ENCODE results near the gene ARHGEF11. TPM values are rescaled to one million over a fixed set of nuclear protein-coding genes. Genes with fewer than 3 reads are reported as not detected.
"Not testable (repeated sequence)": the region's sequence is repeated elsewhere in the genome, so short reads cannot be mapped to it uniquely, and the experiment has no call there.

Gene ARHGEF11
- total and polyA plus RNA-seq, 8 donors, result 6.6 to 125 (median 32.7) TPM

DNA sequence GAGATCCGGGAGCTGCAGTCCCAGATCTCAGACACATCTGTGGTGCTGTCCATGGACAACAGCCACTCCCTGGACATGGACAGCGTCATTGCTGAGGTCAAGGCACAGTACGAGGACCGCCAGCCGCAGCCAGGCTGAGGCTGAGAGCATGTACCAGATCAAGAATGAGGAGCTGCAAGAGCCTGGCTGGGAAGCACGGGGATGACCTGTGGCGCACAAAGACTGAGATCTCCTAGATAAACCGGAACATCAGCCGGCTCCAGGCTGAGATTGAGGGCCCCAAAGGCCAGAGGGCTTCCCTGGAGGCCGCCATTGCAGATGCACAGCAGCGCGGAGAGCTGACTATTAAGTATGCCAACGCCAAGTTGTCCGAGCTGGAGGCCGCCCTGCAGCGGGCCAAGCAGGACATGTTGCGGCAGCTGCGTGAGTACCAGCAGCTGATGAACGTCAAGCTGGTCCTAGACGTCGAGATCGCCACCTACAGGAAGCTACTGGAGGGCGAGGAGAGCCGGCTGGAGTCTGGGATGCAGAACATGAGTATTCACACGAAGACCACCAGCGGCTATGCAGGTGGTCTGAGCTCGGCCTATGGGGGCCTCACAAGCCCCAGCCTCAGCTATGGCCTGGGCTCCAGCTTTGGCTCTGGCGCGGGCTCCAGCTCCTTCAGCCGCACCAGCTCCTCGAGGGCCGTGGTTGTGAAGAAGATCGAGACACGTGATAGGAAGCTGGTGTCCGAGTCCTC is 28.6 kb upstream of the ARHGEF11 start:
- peak; percentile 77 to 90 for DNase-seq
- H3K4me1 ChIP-seq, result peaks cover 4 to 10% (median 8%) of the 10 kb centered on the region in 4 donors
- intact Hi-C loops (cut with DNase I; ENCODE audit: low total_unique reads), result loop anchor here (10.0 kb wide), 1 partner anchor 149 kb away; the partner anchor contains the start of gene LRRC71
- no peaks in the 10 kb centered on the region for H3K36me3 ChIP-seq
- no peaks in the 10 kb centered on the region for H3K9me3 ChIP-seq
- TF ChIP-seq POLR2A (IDR thresholded peaks at IDR 0.05) (no peak), POLR2AphosphoS5 (IDR thresholded peaks at IDR 0.05) (peak in 1 of 3 donors; percentile 59), EP300 (IDR thresholded peaks at IDR 0.05) (no peak)
- TF ChIP-seq, protein P1, sequence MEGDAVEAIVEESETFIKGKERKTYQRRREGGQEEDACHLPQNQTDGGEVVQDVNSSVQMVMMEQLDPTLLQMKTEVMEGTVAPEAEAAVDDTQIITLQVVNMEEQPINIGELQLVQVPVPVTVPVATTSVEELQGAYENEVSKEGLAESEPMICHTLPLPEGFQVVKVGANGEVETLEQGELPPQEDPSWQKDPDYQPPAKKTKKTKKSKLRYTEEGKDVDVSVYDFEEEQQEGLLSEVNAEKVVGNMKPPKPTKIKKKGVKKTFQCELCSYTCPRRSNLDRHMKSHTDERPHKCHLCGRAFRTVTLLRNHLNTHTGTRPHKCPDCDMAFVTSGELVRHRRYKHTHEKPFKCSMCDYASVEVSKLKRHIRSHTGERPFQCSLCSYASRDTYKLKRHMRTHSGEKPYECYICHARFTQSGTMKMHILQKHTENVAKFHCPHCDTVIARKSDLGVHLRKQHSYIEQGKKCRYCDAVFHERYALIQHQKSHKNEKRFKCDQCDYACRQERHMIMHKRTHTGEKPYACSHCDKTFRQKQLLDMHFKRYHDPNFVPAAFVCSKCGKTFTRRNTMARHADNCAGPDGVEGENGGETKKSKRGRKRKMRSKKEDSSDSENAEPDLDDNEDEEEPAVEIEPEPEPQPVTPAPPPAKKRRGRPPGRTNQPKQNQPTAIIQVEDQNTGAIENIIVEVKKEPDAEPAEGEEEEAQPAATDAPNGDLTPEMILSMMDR (IDR thresholded peaks at IDR 0.05), result peak in 5 of 7 experiments; percentile 54 to 67 (median 63)
- H3K4me3 ChIP-seq, result peak overlapping the region in 3 of 4 donors; percentile 17 to 32 (median 20)
- WGBS, 5 donors, result 22 to 42% (median 23%) methylated on average over 17 to 35 of the region's 35 CpGs
- peaks cover 0 to 15% (median 0%) of the 10 kb centered on the region in 3 donors for H3K27me3 ChIP-seq
- H3K27ac ChIP-seq, result no peak overlapping the region

DNA sequence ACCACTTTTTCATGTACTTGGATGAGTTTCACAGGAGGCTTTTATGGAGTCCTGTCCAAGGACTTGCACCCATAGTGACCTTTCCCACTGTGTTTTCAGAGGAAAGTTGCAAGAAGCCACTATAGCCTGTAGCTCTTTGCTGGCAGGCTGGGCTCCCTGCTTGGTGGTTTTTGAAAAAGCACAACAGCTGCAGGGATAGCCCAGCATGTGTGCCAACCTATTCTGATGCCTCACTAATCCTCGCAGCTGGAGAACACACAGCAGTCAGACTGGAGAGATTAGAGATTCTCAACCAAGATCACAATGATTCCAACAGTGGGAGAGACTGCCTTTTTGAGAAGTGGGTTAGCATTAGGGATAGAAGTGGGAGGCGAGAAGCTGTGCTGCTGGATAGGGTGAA is 24.1 kb upstream of the ARHGEF11 start:
- peaks cover 0 to 9% (median 0%) of the 10 kb centered on the region in 3 donors for H3K27me3 ChIP-seq
- no peak for DNase-seq
- no peak overlapping the region for H3K27ac ChIP-seq
- no peaks in the 10 kb centered on the region for H3K9me3 ChIP-seq
- H3K4me3 ChIP-seq, result no peak overlapping the region
- no peaks in the 10 kb centered on the region for H3K36me3 ChIP-seq
- 63 to 87% (median 78%) methylated on average over 1 to 2 of the region's 2 CpGs for WGBS, 5 donors
- TF ChIP-seq POLR2AphosphoS5 (IDR thresholded peaks at IDR 0.05) (no peak), EP300 (IDR thresholded peaks at IDR 0.05) (no peak), POLR2A (IDR thresholded peaks at IDR 0.05) (no peak)
- TF ChIP-seq, protein P1 (IDR thresholded peaks at IDR 0.05), result no peak
- intact Hi-C loops (cut with DNase I; ENCODE audit: low total_unique reads), result no loop called here
- H3K4me1 ChIP-seq, result peaks cover 3 to 9% (median 7%) of the 10 kb centered on the region in 4 donors

DNA sequence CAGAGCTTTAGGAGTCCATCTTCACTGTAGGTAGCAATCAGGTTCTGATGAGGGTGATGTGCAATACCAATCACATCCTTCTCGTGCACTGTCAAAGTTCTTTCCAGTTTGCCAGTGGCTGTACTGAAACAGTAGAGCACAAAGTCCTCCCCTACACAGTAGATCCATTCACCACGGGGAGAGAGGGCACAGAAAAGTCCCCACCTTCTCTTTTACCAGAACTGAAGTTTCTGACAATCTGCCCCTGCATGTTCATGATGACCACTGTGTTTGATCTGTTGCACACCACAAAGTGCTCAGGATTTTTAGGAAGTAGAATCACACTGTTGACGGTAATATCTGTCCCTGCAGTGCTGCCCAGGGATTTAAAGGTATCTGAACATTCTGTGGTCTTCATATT is 13.7 kb upstream of the ARHGEF11 start:
- 58 to 70% (median 64%) methylated on average over 3 of the region's 3 CpGs for WGBS, 5 donors
- intact Hi-C loops (cut with DNase I; ENCODE audit: low total_unique reads); H3K36me3 ChIP-seq; H3K4me1 ChIP-seq; H3K27ac ChIP-seq; H3K9me3 ChIP-seq; H3K4me3 ChIP-seq; H3K27me3 ChIP-seq; DNase-seq: not testable (repeated sequence)

DNA sequence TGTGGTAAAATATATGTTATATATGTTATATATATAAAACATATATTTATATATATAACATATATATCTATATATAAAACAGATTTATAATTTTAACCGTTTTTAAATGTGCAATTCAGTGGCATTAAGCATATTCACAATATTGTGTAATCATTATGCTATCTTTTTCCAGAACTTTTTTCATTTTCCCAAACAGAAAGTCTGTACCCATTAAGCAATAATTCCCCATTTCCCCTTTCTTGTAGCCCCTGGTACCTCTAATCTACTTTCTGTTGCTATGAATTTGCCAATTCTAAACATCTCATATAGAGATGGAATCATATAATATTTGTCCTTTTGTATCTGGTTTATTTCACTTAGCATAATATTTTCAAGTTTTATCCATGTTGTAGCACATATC is 10.7 kb upstream of the ARHGEF11 start:
- no peak overlapping the region for H3K27ac ChIP-seq
- H3K9me3 ChIP-seq, result peaks cover 0 to 20% (median 6%) of the 10 kb centered on the region in 4 donors
- no peaks in the 10 kb centered on the region for H3K27me3 ChIP-seq
- no peaks in the 10 kb centered on the region for H3K4me1 ChIP-seq
- intact Hi-C loops (cut with DNase I; ENCODE audit: low total_unique reads), result no loop called here
- TF ChIP-seq, protein P1 (IDR thresholded peaks at IDR 0.05), result no peak
- TF ChIP-seq POLR2AphosphoS5 (IDR thresholded peaks at IDR 0.05) (no peak), EP300 (IDR thresholded peaks at IDR 0.05) (no peak), POLR2A (IDR thresholded peaks at IDR 0.05) (no peak)
- DNase-seq, result no peak
- H3K36me3 ChIP-seq, result no peaks in the 10 kb centered on the region
- no peak overlapping the region for H3K4me3 ChIP-seq
- 71 to 83% (median 76%) methylated on average over 1 of the region's 1 CpG for WGBS, 5 donors

DNA sequence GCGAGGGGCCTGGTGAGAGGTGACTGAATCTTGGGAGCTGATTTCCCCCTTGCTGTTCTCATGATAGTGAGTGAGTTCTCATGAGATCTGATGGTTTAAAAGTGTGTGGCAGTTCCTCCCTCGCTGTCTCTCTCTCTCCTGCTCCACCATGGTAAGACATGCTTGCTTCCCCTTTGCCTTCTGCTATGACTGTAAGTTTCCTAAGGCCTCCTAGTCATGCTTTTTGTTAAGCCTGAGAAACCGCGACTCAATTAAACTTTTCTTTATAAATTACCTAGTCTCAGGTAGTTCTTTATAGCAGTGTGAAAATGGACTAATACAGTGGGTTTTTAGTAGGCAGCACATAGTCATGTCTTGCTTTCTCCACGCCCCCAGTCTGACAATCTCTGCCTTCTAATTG is 10.2 kb upstream of the ARHGEF11 start:
- H3K36me3 ChIP-seq; intact Hi-C loops (cut with DNase I; ENCODE audit: low total_unique reads); H3K27ac ChIP-seq; DNase-seq; H3K4me1 ChIP-seq; H3K4me3 ChIP-seq; H3K27me3 ChIP-seq: not testable (repeated sequence)
- peaks cover 0 to 17% (median 3%) of the 10 kb centered on the region in 4 donors for H3K9me3 ChIP-seq
- WGBS, 5 donors, result 82 to 87% (median 84%) methylated on average over 5 of the region's 5 CpGs
